Fibroblast of mammary gland (primary cell): Measurements from ENCODE around the gene RNF138.

ENCODE experiments used
- DNase-seq: peaks from one replicate; pipeline ENCODE4 v3.0.0-alpha.2; 2010; ENCODE audit warnings: low read depth
- H3K4me3 ChIP-seq: 2 replicates; pipeline ENCODE4 v1.5.1; 2011; ENCODE audit warnings: low read depth, mild to moderate bottlenecking, low read length, moderate library complexity; ENCODE audit not compliant: control insufficient read depth
- TF ChIP-seq, protein P1 (sequence below): conservative IDR thresholded peaks from 2 replicates; pipeline ENCODE4 v1.5.1; 2011; ENCODE audit warnings: low read depth, low read length, inconsistent platforms; ENCODE audit not compliant: control insufficient read depth, insufficient read depth

The RNF138 gene

DNA sequence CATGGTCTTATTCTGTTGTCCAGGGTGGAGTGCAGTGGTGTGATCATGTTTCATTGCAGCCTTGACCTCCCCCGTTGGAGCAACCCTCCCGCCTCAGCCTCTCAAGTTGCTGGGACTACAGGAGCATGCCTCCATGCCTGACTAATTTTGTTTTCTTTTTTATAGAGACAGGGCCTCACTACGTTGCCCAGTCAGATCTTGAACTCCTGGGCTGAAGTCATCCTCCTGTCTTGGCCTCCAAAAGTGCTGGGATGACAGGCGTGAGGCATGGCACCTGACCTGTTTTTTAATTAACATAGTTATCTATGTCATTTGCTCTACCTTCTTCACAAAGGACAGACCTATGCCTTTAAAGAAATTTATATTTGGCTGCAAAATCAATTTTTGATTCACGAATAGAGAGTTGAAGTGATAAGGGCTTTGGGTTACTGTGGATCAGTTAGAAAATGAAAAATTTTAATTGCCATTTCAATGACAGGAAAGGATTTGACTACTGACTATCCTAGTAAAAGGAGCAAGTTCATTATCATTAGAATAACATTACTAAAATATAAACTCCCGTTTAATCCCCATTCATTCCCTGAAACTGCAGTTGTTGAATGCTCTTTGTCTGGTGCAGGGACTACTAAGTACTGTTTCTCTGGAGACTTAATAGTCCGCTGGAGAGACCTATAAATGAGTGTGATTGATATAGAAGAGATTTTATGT, 3.7 kb downstream of the RNF138 start:
- TF ChIP-seq, protein P1, sequence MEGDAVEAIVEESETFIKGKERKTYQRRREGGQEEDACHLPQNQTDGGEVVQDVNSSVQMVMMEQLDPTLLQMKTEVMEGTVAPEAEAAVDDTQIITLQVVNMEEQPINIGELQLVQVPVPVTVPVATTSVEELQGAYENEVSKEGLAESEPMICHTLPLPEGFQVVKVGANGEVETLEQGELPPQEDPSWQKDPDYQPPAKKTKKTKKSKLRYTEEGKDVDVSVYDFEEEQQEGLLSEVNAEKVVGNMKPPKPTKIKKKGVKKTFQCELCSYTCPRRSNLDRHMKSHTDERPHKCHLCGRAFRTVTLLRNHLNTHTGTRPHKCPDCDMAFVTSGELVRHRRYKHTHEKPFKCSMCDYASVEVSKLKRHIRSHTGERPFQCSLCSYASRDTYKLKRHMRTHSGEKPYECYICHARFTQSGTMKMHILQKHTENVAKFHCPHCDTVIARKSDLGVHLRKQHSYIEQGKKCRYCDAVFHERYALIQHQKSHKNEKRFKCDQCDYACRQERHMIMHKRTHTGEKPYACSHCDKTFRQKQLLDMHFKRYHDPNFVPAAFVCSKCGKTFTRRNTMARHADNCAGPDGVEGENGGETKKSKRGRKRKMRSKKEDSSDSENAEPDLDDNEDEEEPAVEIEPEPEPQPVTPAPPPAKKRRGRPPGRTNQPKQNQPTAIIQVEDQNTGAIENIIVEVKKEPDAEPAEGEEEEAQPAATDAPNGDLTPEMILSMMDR, result no peak
- H3K4me3 ChIP-seq, result no peak overlapping the region
- DNase-seq, result no peak

DNA sequence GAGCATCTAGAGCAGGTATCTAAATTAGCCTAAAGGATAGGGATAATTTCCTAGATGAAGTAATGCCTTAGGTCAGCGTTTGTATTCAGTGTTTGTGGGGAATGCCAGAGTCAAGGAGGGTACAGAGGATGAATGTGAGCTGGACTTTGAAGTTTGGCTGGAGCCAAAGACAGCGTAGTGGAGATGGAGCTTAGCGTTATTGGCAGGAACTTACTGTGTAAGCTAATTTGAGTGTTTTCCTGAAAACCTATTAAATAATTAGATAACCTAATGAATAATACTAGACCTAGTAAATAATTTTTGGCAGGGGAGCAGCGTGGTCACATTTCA, 4.2 kb downstream of the RNF138 start:
- DNase-seq, result no peak
- H3K4me3 ChIP-seq, result no peak overlapping the region
- TF ChIP-seq, protein P1, result no peak

- TF ChIP-seq, protein P1, result no peak
- DNase-seq, result no peak
- no peak overlapping the region for H3K4me3 ChIP-seq
These were observed 5.3 kb downstream of the RNF138 start for GRCh38 chr18:32096946-32097345.

GRCh38 chr18:32104516-32104915, 12.8 kb downstream of the RNF138 start:
- no peak overlapping the region for H3K4me3 ChIP-seq
- TF ChIP-seq, protein P1, result no peak
- DNase-seq, result no peak

GRCh38 chr18:32110005-32110404, 18.3 kb downstream of the RNF138 start:
- DNase-seq, result no peak
- no peak overlapping the region for H3K4me3 ChIP-seq
- TF ChIP-seq, protein P1, result no peak

DNA sequence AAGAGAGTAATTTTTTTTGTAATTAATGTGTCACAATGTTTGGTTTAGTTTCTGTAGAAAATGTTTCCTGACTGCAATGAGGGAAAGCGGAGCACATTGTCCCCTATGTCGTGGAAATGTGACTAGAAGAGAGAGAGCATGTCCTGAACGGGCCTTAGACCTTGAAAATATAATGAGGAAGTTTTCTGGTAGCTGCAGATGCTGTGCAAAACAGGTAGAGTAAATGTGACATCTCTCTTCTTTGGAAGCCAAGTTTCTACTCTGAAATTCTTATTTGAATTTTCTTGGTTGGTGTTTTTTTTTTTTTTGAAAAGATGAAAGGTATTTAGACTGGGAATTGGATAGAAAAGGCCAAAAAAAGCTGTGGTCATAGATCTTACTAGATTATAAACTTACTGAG, 20.0 kb downstream of the RNF138 start:
- DNase-seq, result no peak
- no peak overlapping the region for H3K4me3 ChIP-seq
- TF ChIP-seq, protein P1, result no peak

DNA sequence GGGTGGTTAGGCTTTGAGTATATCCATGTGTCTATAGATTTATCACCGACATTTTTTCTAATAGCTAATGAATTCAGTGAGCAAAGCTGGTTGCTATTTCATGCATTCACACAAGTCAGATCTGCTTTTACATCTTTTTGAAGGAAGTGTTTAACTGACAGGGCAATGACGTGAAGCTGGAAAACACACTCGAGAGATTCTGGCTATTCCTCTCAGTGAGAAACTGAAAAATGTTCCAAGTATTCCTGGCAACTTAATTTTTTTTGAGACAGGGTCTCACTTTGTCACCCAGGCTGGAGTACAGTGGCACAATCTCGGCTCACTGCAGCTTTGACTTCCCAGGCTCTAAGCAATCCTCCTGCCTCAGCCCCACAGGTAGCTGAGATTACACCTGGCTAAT, 21.2 kb downstream of the RNF138 start:
- no peak for DNase-seq
- TF ChIP-seq, protein P1, result no peak
- H3K4me3 ChIP-seq, result no peak overlapping the region
